Measurements from ENCODE around the gene NTM. TPM values are rescaled to one million over a fixed set of nuclear protein-coding genes. Genes with fewer than 3 reads are reported as not detected.

NTM gene
- total RNA-seq, 1 donor from 2014 or later, result 92.1 TPM

- Mint-ChIP-seq H3K4me3 (ENCODE audit: unreplicated experiment) (no peak overlapping the region), H3K4me1 (ENCODE audit: low read depth) (peaks cover 3% of the 10 kb centered on the region), H3K27me3 (ENCODE audit: low read depth) (no peaks in the 10 kb centered on the region), H3K27ac (ENCODE audit: unreplicated experiment) (no peak overlapping the region), H3K36me3 (ENCODE audit: low read depth) (no peaks in the 10 kb centered on the region), H3K9me3 (ENCODE audit: low read depth) (no peaks in the 10 kb centered on the region)
- no peak for TF ChIP-seq CTCF (IDR thresholded peaks at IDR 0.05)
- no peak for DNase-seq (ENCODE audit: low spot score)
These were observed 505.2 kb downstream of the NTM start for GRCh38 chr11:131875611-131876010.

DNA sequence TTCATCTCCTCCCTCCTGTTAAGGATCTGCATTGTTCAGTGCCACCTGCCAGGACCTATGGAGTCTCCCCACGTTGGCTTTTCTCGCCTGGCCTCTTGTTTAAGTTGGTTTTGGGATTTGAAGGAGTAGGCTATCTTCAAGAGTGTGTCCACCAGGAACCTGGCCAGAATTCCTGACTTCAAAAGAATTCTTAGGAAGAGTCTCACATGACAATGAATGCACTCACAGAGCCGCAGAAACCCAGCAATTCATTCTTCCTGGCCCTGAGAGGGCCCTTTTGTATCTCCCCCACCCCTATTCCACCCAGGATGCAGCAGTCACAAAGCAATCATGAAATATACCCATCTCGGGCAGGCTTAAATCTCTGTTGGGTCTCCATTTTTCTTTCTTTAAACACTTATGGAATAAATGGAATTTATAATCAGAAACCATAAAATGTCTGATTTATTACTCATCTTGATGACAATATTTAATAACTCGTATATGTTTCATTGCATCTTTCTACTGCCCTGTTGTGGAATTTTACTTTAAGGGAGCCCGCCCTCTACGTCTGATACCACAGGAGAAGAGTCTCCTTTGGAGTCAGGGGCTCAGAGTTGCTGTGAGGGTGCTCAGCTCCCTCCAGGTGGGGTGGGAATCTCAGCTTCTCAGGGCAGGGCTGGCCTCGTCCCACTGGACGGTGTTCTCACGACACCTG is 507.0 kb downstream of the NTM start:
- no peaks in the 10 kb centered on the region for H3K9me3 Mint-ChIP-seq (ENCODE audit: low read depth)

DNA sequence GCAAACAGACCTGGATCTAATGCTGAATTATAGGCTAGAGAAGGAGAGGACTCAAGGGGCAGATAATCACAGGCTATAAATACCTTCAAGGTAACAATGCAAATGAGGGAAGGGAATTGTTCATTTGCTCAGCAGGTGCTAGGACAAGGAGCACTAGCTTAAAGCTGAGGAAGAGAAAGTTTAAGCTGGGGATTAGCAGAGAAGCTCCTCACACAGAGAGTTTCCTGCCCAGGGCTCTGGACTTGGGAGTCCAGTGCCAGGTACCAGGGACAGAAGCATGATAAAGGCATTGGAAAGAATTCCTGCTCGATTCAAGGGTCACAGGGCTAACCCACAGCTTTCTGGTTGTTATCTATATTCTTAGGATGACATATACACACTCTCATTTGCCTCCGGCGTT is 509.9 kb downstream of the NTM start:
- TF ChIP-seq CTCF (IDR thresholded peaks at IDR 0.05), result no peak
- H3K9me3 Mint-ChIP-seq (ENCODE audit: low read depth), result no peaks in the 10 kb centered on the region
- no peak overlapping the region for H3K27ac Mint-ChIP-seq (ENCODE audit: unreplicated experiment)
- no peak overlapping the region for H3K4me3 Mint-ChIP-seq (ENCODE audit: unreplicated experiment)
- no peaks in the 10 kb centered on the region for H3K36me3 Mint-ChIP-seq (ENCODE audit: low read depth)
- DNase-seq (ENCODE audit: low spot score), result no peak
- H3K4me1 Mint-ChIP-seq (ENCODE audit: low read depth), result peaks cover 3% of the 10 kb centered on the region
- H3K27me3 Mint-ChIP-seq (ENCODE audit: low read depth), result no peaks in the 10 kb centered on the region

More for the DNA sequence above, 507.0 kb downstream of the NTM start:
- peaks cover 3% of the 10 kb centered on the region for H3K4me1 Mint-ChIP-seq (ENCODE audit: low read depth)
- H3K4me3 Mint-ChIP-seq (ENCODE audit: unreplicated experiment), result no peak overlapping the region
- H3K36me3 Mint-ChIP-seq (ENCODE audit: low read depth), result no peaks in the 10 kb centered on the region
- TF ChIP-seq CTCF (IDR thresholded peaks at IDR 0.05), result no peak
- peak overlapping the region; percentile 13 for H3K27ac Mint-ChIP-seq (ENCODE audit: unreplicated experiment)
- DNase-seq (ENCODE audit: low spot score), result no peak
- H3K27me3 Mint-ChIP-seq (ENCODE audit: low read depth), result no peaks in the 10 kb centered on the region

DNA sequence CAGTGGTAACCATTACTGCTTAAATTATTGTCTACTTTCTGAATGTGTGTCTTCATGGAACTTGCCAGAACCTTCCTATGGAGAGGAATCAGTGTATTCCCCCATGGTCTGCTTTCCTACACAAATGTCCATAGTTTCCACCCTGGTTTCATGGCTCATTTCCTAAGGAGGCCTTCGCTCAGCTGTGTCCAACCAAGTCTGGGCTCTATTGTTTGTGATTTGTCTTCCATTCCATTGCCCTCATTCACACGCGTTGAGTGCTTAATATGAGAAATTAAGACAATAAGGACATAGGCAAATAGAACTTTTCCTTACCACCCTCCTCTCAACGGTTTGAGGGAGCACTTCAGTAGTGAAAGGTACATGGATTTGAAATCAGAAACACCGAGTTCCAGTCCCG is 510.6 kb downstream of the NTM start:
- Mint-ChIP-seq H3K27me3 (ENCODE audit: low read depth) (no peaks in the 10 kb centered on the region), H3K27ac (ENCODE audit: unreplicated experiment) (no peak overlapping the region), H3K4me1 (ENCODE audit: low read depth) (peaks cover 5% of the 10 kb centered on the region), H3K36me3 (ENCODE audit: low read depth) (no peaks in the 10 kb centered on the region), H3K9me3 (ENCODE audit: low read depth) (no peaks in the 10 kb centered on the region), H3K4me3 (ENCODE audit: unreplicated experiment) (no peak overlapping the region)
- no peak for DNase-seq (ENCODE audit: low spot score)
- TF ChIP-seq CTCF (IDR thresholded peaks at IDR 0.05), result no peak

GRCh38 chr11:131883332-131883731 is 512.9 kb downstream of the NTM start:
- Mint-ChIP-seq H3K4me1 (ENCODE audit: low read depth) (peaks cover 10% of the 10 kb centered on the region), H3K27me3 (ENCODE audit: low read depth) (no peaks in the 10 kb centered on the region), H3K27ac (ENCODE audit: unreplicated experiment) (no peak overlapping the region), H3K36me3 (ENCODE audit: low read depth) (no peaks in the 10 kb centered on the region), H3K4me3 (ENCODE audit: unreplicated experiment) (no peak overlapping the region), H3K9me3 (ENCODE audit: low read depth) (no peaks in the 10 kb centered on the region)
- TF ChIP-seq CTCF (IDR thresholded peaks at IDR 0.05), result no peak
- no peak for DNase-seq (ENCODE audit: low spot score)
